ENCODE data around the gene OR10H1.
"Not testable (repeated sequence)": the region's sequence is repeated elsewhere in the genome, so short reads cannot be mapped to it uniquely, and the experiment has no call there.

OR10H1 gene

GRCh38 chr19:15815306-15815705 lies at the start of gene OR10H1:
OR10H1 (minus strand) TSS chr19:15815664; CDS start chr19:15808037, 7,627 bp downstream.
- H3K9me3 Mint-ChIP-seq (ENCODE audit: low read depth): no peaks in the 10 kb centered on the region
- no peak within 1 kb of the TSS for H3K27ac Mint-ChIP-seq
- peaks cover 3% of the 10 kb centered on the region for H3K27me3 Mint-ChIP-seq
- H3K4me1 Mint-ChIP-seq (ENCODE audit: low read depth): peaks cover 18% of the 10 kb centered on the region
- H3K4me3 Mint-ChIP-seq: no peak within 1 kb of the TSS
- no peaks in the 10 kb centered on the region for H3K36me3 Mint-ChIP-seq

- Mint-ChIP-seq H3K9me3 (ENCODE audit: low read depth) (no peaks in the 10 kb centered on the region), H3K27ac (no peak overlapping the region), H3K27me3 (no peaks in the 10 kb centered on the region), H3K36me3 (no peaks in the 10 kb centered on the region), H3K4me3 (no peak overlapping the region), H3K4me1 (ENCODE audit: low read depth) (peaks cover 4% of the 10 kb centered on the region)
These were observed 49.4 kb upstream of the OR10H1 start for GRCh38 chr19:15864824-15865223.

DNA sequence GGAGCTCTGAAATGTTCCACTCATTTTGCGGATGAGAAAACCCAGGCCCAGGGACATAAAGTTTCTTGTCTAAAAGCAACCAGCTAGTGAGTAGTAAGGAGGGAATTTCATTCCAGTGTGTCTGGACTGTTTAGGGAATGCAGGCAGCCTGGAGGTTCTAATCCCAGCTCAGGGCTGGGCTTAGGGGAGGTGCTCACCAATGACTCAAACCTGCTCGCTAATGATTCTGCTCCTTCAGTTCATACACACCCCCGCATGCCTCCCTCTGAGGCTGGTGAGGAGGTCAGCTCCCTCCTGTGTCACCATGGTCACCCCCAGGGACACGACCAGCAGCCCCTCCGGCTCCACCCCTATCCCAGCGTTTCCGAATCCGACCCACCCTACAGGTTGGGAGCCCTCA lies 47.8 kb upstream of the OR10H1 start:
- no peaks in the 10 kb centered on the region for H3K36me3 Mint-ChIP-seq
- no peaks in the 10 kb centered on the region for H3K9me3 Mint-ChIP-seq (ENCODE audit: low read depth)
- H3K4me1 Mint-ChIP-seq (ENCODE audit: low read depth): no peaks in the 10 kb centered on the region
- no peaks in the 10 kb centered on the region for H3K27me3 Mint-ChIP-seq
- no peak overlapping the region for H3K27ac Mint-ChIP-seq
- no peak overlapping the region for H3K4me3 Mint-ChIP-seq

DNA sequence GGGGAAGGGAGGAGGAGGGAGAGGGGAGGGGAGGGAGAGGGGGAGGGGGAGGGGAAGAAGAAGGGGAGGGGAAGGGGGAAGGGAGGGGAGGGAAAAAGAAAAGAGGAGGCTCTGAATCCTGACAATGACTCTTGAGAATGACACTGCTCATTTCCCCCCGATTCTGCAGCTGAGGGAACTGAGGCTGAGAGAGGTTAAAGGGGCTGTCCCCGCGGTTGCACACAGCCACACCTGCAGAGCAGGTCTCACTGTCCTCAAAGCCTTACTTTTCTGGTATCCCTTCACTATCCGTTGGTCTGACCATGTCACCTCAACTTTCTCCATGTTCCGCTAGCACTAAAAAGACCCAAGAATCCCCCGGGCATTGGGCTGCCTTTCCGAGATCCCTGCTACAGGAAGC lies 47.0 kb upstream of the OR10H1 start:
- H3K27me3 Mint-ChIP-seq: no peaks in the 10 kb centered on the region
- H3K27ac Mint-ChIP-seq: no peak overlapping the region
- H3K36me3 Mint-ChIP-seq: no peaks in the 10 kb centered on the region
- no peak overlapping the region for H3K4me3 Mint-ChIP-seq
- no peaks in the 10 kb centered on the region for H3K4me1 Mint-ChIP-seq (ENCODE audit: low read depth)
- H3K9me3 Mint-ChIP-seq (ENCODE audit: low read depth): no peaks in the 10 kb centered on the region

- Mint-ChIP-seq H3K36me3 (no peaks in the 10 kb centered on the region), H3K27ac (no peak overlapping the region), H3K9me3 (ENCODE audit: low read depth) (no peaks in the 10 kb centered on the region), H3K27me3 (no peaks in the 10 kb centered on the region), H3K4me3 (no peak overlapping the region), H3K4me1 (ENCODE audit: low read depth) (no peaks in the 10 kb centered on the region)
These were observed 45.1 kb upstream of the OR10H1 start for GRCh38 chr19:15860522-15860921.

DNA sequence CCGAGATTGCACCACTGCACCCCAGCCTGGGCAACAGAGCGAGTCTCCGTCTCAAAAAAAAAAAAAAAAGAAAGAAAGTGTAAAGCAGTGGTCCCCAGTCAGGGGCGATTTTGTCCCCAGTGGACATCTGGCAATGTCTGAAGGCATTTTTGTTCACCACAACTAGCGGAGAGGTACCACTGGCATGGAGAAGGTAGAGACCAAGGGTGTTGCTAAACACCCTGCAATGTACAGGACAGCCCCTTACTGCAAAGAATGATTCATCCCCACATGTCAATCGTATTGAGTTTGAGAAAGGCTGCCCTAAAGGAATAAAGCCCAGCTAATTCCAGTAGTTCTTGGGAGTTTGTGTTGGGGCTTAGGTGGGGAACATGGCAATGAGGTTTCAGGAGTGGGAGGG lies 43.7 kb upstream of the OR10H1 start:
- H3K4me3 Mint-ChIP-seq: no peak overlapping the region
- no peaks in the 10 kb centered on the region for H3K4me1 Mint-ChIP-seq (ENCODE audit: low read depth)
- no peaks in the 10 kb centered on the region for H3K9me3 Mint-ChIP-seq (ENCODE audit: low read depth)
- H3K36me3 Mint-ChIP-seq: no peaks in the 10 kb centered on the region
- no peaks in the 10 kb centered on the region for H3K27me3 Mint-ChIP-seq
- H3K27ac Mint-ChIP-seq: no peak overlapping the region

DNA sequence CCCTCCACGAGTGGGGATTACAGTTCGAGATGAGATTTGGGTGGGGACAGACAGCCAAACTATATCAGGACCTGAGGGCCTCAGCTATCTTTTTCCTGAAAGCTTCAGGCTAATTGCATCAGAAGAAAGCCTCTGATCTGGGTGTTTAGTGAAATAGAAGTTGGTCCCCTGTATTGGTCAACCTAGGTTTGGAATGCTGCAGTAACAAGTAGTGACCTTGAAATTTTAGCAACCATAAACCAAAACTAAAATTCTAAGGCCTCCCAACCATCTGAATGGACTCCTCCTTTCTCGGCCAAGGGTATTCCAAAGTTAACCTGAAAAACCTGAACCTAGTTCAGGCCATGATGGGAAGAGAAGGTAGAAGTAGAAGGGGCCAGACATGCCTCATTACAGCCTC lies 34.9 kb upstream of the OR10H1 start:
- Mint-ChIP-seq H3K36me3 (no peaks in the 10 kb centered on the region), H3K4me1 (ENCODE audit: low read depth) (peaks cover 7% of the 10 kb centered on the region), H3K9me3 (ENCODE audit: low read depth) (no peaks in the 10 kb centered on the region), H3K4me3 (no peak overlapping the region), H3K27me3 (no peaks in the 10 kb centered on the region), H3K27ac (no peak overlapping the region)

- no peaks in the 10 kb centered on the region for H3K27me3 Mint-ChIP-seq
- no peak overlapping the region for H3K4me3 Mint-ChIP-seq
- peak overlapping the region; percentile 70 for H3K27ac Mint-ChIP-seq
- H3K9me3 Mint-ChIP-seq (ENCODE audit: low read depth): no peaks in the 10 kb centered on the region
- H3K36me3 Mint-ChIP-seq: no peaks in the 10 kb centered on the region
- peaks cover 33% of the 10 kb centered on the region for H3K4me1 Mint-ChIP-seq (ENCODE audit: low read depth)
These were observed 31.5 kb upstream of the OR10H1 start for GRCh38 chr19:15846923-15847322.

GRCh38 chr19:15843894-15844222 lies 28.4 kb upstream of the OR10H1 start:
- not testable (repeated sequence) for H3K9me3 Mint-ChIP-seq (ENCODE audit: low read depth); H3K27me3 Mint-ChIP-seq; H3K36me3 Mint-ChIP-seq
- Mint-ChIP-seq H3K27ac (peak overlapping the region; percentile 81), H3K4me3 (peak overlapping the region; percentile 48), H3K4me1 (ENCODE audit: low read depth) (peaks cover 39% of the 10 kb centered on the region)

DNA sequence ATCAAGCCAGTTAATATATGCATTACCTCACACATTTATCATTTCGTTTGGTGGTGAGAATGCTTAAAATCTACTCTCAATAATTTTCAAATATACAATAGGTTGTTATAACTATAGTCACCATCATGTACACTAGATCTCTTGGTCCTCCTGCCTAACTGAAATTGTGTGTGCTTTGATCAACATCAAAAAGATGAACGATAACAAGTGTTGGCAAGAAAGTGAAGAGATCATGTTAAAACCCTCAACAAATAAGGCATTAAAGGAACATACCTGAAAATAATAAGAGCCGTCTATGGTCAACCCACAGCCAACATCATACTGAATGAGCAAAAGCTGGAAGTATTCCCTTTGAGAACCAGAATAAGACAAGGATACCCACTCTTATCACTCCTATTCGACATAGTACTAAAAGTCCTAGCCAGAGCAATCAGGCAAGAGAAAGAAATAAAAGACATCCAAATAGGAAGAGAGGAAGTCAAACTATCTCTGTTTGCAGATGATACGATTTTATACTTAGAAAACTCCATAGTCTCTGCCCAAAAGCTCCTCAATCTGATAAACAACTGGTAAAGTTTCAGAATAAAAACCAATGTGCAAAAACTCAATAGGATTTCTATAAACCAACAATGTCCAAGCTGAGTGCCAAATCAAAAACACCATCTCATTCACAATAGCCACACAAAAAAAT lies 27.9 kb upstream of the OR10H1 start:
- no peaks in the 10 kb centered on the region for H3K36me3 Mint-ChIP-seq
- no peaks in the 10 kb centered on the region for H3K27me3 Mint-ChIP-seq
- H3K27ac Mint-ChIP-seq: peak overlapping the region; percentile 81
- H3K4me1 Mint-ChIP-seq (ENCODE audit: low read depth): peaks cover 44% of the 10 kb centered on the region
- no peaks in the 10 kb centered on the region for H3K9me3 Mint-ChIP-seq (ENCODE audit: low read depth)
- peak overlapping the region; percentile 48 for H3K4me3 Mint-ChIP-seq

- no peak overlapping the region for H3K27ac Mint-ChIP-seq
- H3K4me1 Mint-ChIP-seq (ENCODE audit: low read depth): peaks cover 53% of the 10 kb centered on the region
- H3K4me3 Mint-ChIP-seq: no peak overlapping the region
- no peaks in the 10 kb centered on the region for H3K36me3 Mint-ChIP-seq
- no peaks in the 10 kb centered on the region for H3K27me3 Mint-ChIP-seq
- no peaks in the 10 kb centered on the region for H3K9me3 Mint-ChIP-seq (ENCODE audit: low read depth)
These were observed 26.6 kb upstream of the OR10H1 start for GRCh38 chr19:15841875-15842569.

DNA sequence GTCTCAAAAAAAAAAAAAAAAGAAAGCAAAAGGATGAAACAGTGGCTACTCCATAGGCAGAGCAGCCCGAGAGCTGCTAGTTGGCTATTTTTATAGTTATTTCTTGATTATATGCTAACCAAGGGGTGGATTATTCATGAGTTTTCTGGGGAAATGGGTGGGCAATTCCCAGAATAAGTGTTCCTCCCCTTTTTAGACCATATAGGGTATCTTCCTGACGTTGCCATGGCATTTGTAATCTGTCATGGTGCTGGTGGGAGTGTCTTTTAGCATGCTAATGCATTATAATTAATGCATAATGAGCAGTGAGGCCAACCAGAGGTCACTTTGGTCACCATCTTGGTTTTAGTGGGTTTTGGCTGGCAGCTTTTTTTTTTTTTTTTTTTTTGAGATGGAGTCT lies 25.4 kb upstream of the OR10H1 start:
- peaks cover 52% of the 10 kb centered on the region for H3K4me1 Mint-ChIP-seq (ENCODE audit: low read depth)
- no peaks in the 10 kb centered on the region for H3K27me3 Mint-ChIP-seq
- no peaks in the 10 kb centered on the region for H3K9me3 Mint-ChIP-seq (ENCODE audit: low read depth)
- no peak overlapping the region for H3K4me3 Mint-ChIP-seq
- no peaks in the 10 kb centered on the region for H3K36me3 Mint-ChIP-seq
- no peak overlapping the region for H3K27ac Mint-ChIP-seq

GRCh38 chr19:15839888-15840287 lies 24.4 kb upstream of the OR10H1 start:
- H3K4me3 Mint-ChIP-seq; H3K27me3 Mint-ChIP-seq; H3K27ac Mint-ChIP-seq; H3K36me3 Mint-ChIP-seq; H3K9me3 Mint-ChIP-seq (ENCODE audit: low read depth): not testable (repeated sequence)
- H3K4me1 Mint-ChIP-seq (ENCODE audit: low read depth): peaks cover 54% of the 10 kb centered on the region

DNA sequence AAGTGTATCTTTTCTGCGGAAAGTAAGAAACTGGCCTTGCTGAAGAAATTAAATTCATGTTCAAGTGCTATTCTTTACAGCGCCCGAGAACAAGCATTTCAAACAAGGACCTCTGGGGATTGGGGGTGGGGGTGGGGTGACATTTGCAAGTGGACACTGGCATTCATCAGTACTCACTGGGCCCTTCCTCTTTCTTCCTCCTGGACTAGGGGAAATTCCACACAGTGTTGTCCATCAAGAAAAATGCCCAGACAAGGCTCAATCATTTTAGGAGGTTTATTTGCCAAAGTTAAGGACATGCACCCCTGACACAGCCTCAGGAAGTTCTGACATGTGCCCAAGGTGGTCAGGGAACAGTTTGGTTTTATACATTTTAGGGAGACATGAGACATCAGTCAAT lies 22.9 kb upstream of the OR10H1 start:
- Mint-ChIP-seq H3K9me3 (ENCODE audit: low read depth) (no peaks in the 10 kb centered on the region), H3K36me3 (no peaks in the 10 kb centered on the region), H3K27ac (peak overlapping the region; percentile 79), H3K27me3 (no peaks in the 10 kb centered on the region), H3K4me3 (no peak overlapping the region), H3K4me1 (ENCODE audit: low read depth) (peaks cover 47% of the 10 kb centered on the region)

DNA sequence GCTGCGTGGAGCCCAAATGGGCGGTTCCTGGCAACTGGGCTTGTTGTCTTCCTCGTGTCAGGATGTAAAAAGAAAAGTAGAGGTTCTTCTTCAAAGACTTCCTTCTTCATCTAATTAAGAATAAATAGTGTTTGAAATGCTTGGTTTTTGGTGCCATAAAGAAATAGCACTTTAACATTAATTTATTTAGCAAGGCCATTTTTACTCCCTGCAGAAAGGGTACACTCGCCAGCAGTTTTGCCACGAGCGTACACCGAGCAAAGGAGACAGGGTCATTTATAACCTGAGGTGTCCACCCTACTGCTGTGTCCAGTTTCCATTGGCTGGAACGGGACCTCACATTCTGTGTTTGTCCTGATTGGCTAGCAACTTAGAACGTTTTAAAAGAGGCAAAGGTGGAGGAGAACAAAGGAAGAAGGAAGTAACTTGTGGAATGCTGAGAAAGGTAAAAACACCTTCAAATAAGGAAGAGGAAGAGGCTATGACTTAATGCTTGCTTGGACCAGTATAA lies 21.8 kb upstream of the OR10H1 start:
- Mint-ChIP-seq H3K4me3 (peak overlapping the region; percentile 92), H3K27ac (peak overlapping the region; percentile 97), H3K4me1 (ENCODE audit: low read depth) (peaks cover 39% of the 10 kb centered on the region), H3K27me3 (no peaks in the 10 kb centered on the region), H3K36me3 (no peaks in the 10 kb centered on the region), H3K9me3 (ENCODE audit: low read depth) (no peaks in the 10 kb centered on the region)
